Stomach (tissue), 9 donors: ENCODE data around the gene SEMA5A. TPM values are rescaled to one million over a fixed set of nuclear protein-coding genes. Genes with fewer than 3 reads are reported as not detected.

Source experiments
- DNase-seq, 2 donors: peaks; one replicate each; pipeline versions ENCODE4 v3.0.0 to v3.0.0-alpha.2; 2013 to 2019
- H3K27ac ChIP-seq, 5 donors: fragments of 200-600 bp in 4 of 5; sonication (generic) in 4 of 5; one replicate each; pipeline ENCODE4 v1.5.1; 2013 to 2019; ENCODE audit warnings: mild to moderate bottlenecking in 1 of 5, moderate library complexity in 1 of 5
- H3K27me3 ChIP-seq, 3 donors: fragments of 200-600 bp; sonication (generic); one replicate each; pipeline ENCODE4 v1.5.1; 2017 to 2019; ENCODE audit warnings: mixed run types in 1 of 3
- H3K36me3 ChIP-seq, 4 donors: fragments of 200-600 bp; sonication (generic); 1 replicate in 3 of 4; 2 replicates in 1 of 4; pipeline ENCODE4 v1.5.1; 2016 to 2019
- H3K4me1 ChIP-seq, 4 donors: fragments of 200-600 bp; sonication (generic); one replicate each; pipeline ENCODE4 v1.5.1; 2016 to 2019
- H3K4me3 ChIP-seq, 4 donors: fragments of 200-600 bp; sonication (generic) in 3 of 4; one replicate each; pipeline ENCODE4 v1.5.1; 2016 to 2019; ENCODE audit warnings: mild to moderate bottlenecking in 1 of 4
- H3K9me3 ChIP-seq, 4 donors: fragments of 200-600 bp; sonication (generic); one replicate each; pipeline ENCODE4 v1.5.1; 2016 to 2019
- CTCF ChIP-seq, 7 experiments: fragments of 450-650 bp in 4 of 7; fragments of 200-600 bp in 3 of 7; sonication (generic) in 3 of 7; IDR thresholded peaks; one replicate each; pipeline ENCODE4 v1.5.1; 2016 to 2019; ENCODE audit warnings: antibody characterized with exemption in 7 of 7, control low read depth in 2 of 7, mild to moderate bottlenecking in 1 of 7
- EP300 ChIP-seq: sonication (generic); formaldehyde crosslinking; IDR thresholded peaks from one replicate; pipeline ENCODE4 v1.6.1; 2017; ENCODE audit warnings: antibody characterized with exemption
- POLR2A ChIP-seq, 4 donors: fragments of 450-650 bp; IDR thresholded peaks; one replicate each; pipeline ENCODE4 v1.6.1; 2016; ENCODE audit warnings: antibody characterized with exemption in 4 of 4, control low read depth in 2 of 4, mild to moderate bottlenecking in 1 of 4, moderate library complexity in 1 of 4
- POLR2AphosphoS5 ChIP-seq, 3 donors: sonication (generic); formaldehyde crosslinking; IDR thresholded peaks; one replicate each; pipeline ENCODE4 v1.6.1; 2016; ENCODE audit warnings: antibody characterized with exemption in 3 of 3
- WGBS, 5 donors: extraction: QIAGEN DNeasy Blood & Tissue Kit in 3 of 5; methylation state at CpG; one replicate each; pipeline versions ENCODE4 v1.1.5 to v1.1.7; 2013 to 2018; 5-methylcytosine and 5-hydroxymethylcytosine counted together
- intact Hi-C: fragments of 100-400 bp; cut with DNase I; formaldehyde crosslinking; loops from one replicate; pipeline ENCODE4 v1.15.1; 2023; ENCODE audit warnings: low total_unique reads
- polyA plus RNA-seq, 3 donors: library from polyadenylated mRNA; stranded (reverse); fragments of 200-250 nt; gene quantifications; one replicate each; pipeline ENCODE4 v1.2.3, GENCODE V29; 2013
- total RNA-seq, 5 donors: library from RNA; depleted of rRNA; stranded (reverse); fragments of >200 nt; gene quantifications; one replicate each; pipeline versions ENCODE4 v1.1.0 to v1.2.3, GENCODE V29; 2014 to 2016
- donor health status: healthy with polysubstance abuse.
- donor health status: Bipolar disorder and iron deficiency.
- donor health status: healthy.

Gene SEMA5A
- total and polyA plus RNA-seq, 8 donors, result 0.62 to 26.4 (median 3.2) TPM

GRCh38 chr5:9533096-9533495 is 12.8 kb downstream of the SEMA5A start:
- no peaks in the 10 kb centered on the region for H3K36me3 ChIP-seq
- peak in 1 of 2 donors; percentile 9 for DNase-seq
- peaks cover 0 to 4% (median 0%) of the 10 kb centered on the region in 4 donors for H3K4me1 ChIP-seq
- WGBS, 5 donors, result 68 to 76% (median 73%) methylated on average over 4 of the region's 4 CpGs
- H3K27ac ChIP-seq, result no peak overlapping the region
- no peak overlapping the region for H3K4me3 ChIP-seq
- no peaks in the 10 kb centered on the region for H3K9me3 ChIP-seq
- intact Hi-C loops, result no loop called here
- TF ChIP-seq POLR2AphosphoS5 (IDR thresholded peaks at IDR 0.05) (no peak), CTCF (IDR thresholded peaks at IDR 0.05) (no peak), POLR2A (IDR thresholded peaks at IDR 0.05) (no peak), EP300 (no peak)
- no peaks in the 10 kb centered on the region for H3K27me3 ChIP-seq

- WGBS, 5 donors, result 85 to 92% (median 87%) methylated on average over 2 of the region's 2 CpGs
- H3K36me3 ChIP-seq, result no peaks in the 10 kb centered on the region
- TF ChIP-seq POLR2AphosphoS5 (IDR thresholded peaks at IDR 0.05) (no peak), POLR2A (IDR thresholded peaks at IDR 0.05) (no peak), CTCF (IDR thresholded peaks at IDR 0.05) (no peak), EP300 (no peak)
- no peak overlapping the region for H3K27ac ChIP-seq
- no peaks in the 10 kb centered on the region for H3K4me1 ChIP-seq
- H3K4me3 ChIP-seq, result no peak overlapping the region
- DNase-seq, result no peak
- no peaks in the 10 kb centered on the region for H3K9me3 ChIP-seq
- H3K27me3 ChIP-seq, result no peaks in the 10 kb centered on the region
- intact Hi-C loops, result no loop called here
Measured at GRCh38 chr5:9529513-9529912, 16.4 kb downstream of the SEMA5A start.

- TF ChIP-seq EP300, result no peak
- TF ChIP-seq POLR2A (IDR thresholded peaks at IDR 0.05), result no peak
- no peak for TF ChIP-seq CTCF (IDR thresholded peaks at IDR 0.05)
- TF ChIP-seq POLR2AphosphoS5 (IDR thresholded peaks at IDR 0.05), result no peak
- intact Hi-C loops, result no loop called here
- Histone ChIP-seq H3K4me1 (no peaks in the 10 kb centered on the region), H3K27ac (no peak overlapping the region), H3K4me3 (no peak overlapping the region), H3K9me3 (no peaks in the 10 kb centered on the region), H3K36me3 (no peaks in the 10 kb centered on the region), H3K27me3 (no peaks in the 10 kb centered on the region)
- no peak for DNase-seq
- 68 to 89% (median 82%) methylated on average over 4 to 6 of the region's 6 CpGs for WGBS, 5 donors
Measured at GRCh38 chr5:9529041-9529480, 16.8 kb downstream of the SEMA5A start.

GRCh38 chr5:9524941-9525340 is 20.9 kb downstream of the SEMA5A start:
- Histone ChIP-seq H3K27me3 (no peaks in the 10 kb centered on the region), H3K9me3 (no peaks in the 10 kb centered on the region), H3K36me3 (no peaks in the 10 kb centered on the region), H3K4me3 (no peak overlapping the region), H3K27ac (no peak overlapping the region), H3K4me1 (no peaks in the 10 kb centered on the region)
- intact Hi-C loops, result no loop called here
- DNase-seq, result no peak
- 42 to 79% (median 59%) methylated on average over 1 of the region's 1 CpG for WGBS, 5 donors
- no peak for TF ChIP-seq POLR2A (IDR thresholded peaks at IDR 0.05)
- no peak for TF ChIP-seq POLR2AphosphoS5 (IDR thresholded peaks at IDR 0.05)
- no peak for TF ChIP-seq CTCF (IDR thresholded peaks at IDR 0.05)
- no peak for TF ChIP-seq EP300
